ENCODE results near the gene CADM3. TPM values are rescaled to one million over a fixed set of nuclear protein-coding genes. Genes with fewer than 3 reads are reported as not detected.

CADM3 gene
- total and polyA plus RNA-seq, 9 of the 15 experiments (the other 6 are each of a cell fraction or from before 2014, with no cell fraction given), result 0.04 TPM; not detected in 8

- TF ChIP-seq ARID3B (CRISPR knock-in tag; IDR thresholded peaks at IDR 0.05; ENCODE audit: borderline replicate concordance), result no peak
- no peak for TF ChIP-seq DACH1 (IDR thresholded peaks at IDR 0.05; ENCODE audit: partially characterized antibody)
- no peak for TF ChIP-seq CHD4 (IDR thresholded peaks at IDR 0.05; ENCODE audit: insufficient read depth, insufficient replicate concordance, low read depth, low read length, poor library complexity, severe bottlenecking)
- no peak for FAIRE-seq
- no peak overlapping the region for H3K4me3 ChIP-seq
Measured at GRCh38 chr1:159173320-159173719, 1.9 kb downstream of the CADM3 start.

More at GRCh38 chr1:159173320-159173719, 1.9 kb downstream of the CADM3 start:
- Histone ChIP-seq H3K79me2 (ENCODE audit: control insufficient read depth, insufficient read depth, low read length) (no peaks in the 10 kb centered on the region), H3K27me3 (ENCODE audit: control insufficient read depth in 2 of 2, insufficient read depth in 2 of 2, low read length in 2 of 2) (peaks cover 4 to 6% of the 10 kb centered on the region in 2 experiments; a peak in 4 of 5 replicates), H3K27ac (ENCODE audit: extremely low read depth, low read depth, low read length) (no peak overlapping the region), H3K9me3 (replicated peaks; ENCODE audit: control insufficient read depth, insufficient read depth, low read depth, low read length) (no peaks in the 10 kb centered on the region), H3K36me3 (ENCODE audit: control insufficient read depth, insufficient read depth, low read length) (no peaks in the 10 kb centered on the region), H3K4me2 (ENCODE audit: insufficient read depth, low read length) (no peak overlapping the region), H3K9me1 (ENCODE audit: control insufficient read depth, insufficient read depth, low read length) (no peaks in the 10 kb centered on the region), H3K9ac (ENCODE audit: insufficient read depth in 1 of 2, low read depth in 2 of 2, low read length in 2 of 2) (no peak overlapping the region), H3K4me1 (replicated peaks in 1 of 2; ENCODE audit: control insufficient read depth in 2 of 2, insufficient read depth in 2 of 2, low read length in 2 of 2) (0 out of 5 replicates have a peak, but pooled peaks cover 0 to 6% of the 10 kb centered on the region in 2 experiments), H2AFZ (ENCODE audit: low read depth, low read length) (no peak overlapping the region), H4K20me1 (replicated peaks; ENCODE audit: control insufficient read depth, insufficient read depth, low read length) (no peaks in the 10 kb centered on the region)
- intact Hi-C loops (cut with micrococcal nuclease), result no loop called here
- in situ Hi-C loops (cut with MboI), result no loop called here
- no peak for ATAC-seq
- ChIA-PET POLR2A (no interaction called here), CTCF (ENCODE audit: low intra/inter-chr PET ratio) (interaction anchor here (1.3 kb wide), 1 partner anchor 12 kb away, joined by 3 read pairs; no protein-coding TSS in a partner anchor)
- DNase-seq (ENCODE audit: extremely low read depth in 1 of 4, low spot score in 3 of 4), result no peak
- WGBS (ENCODE audit: insufficient coverage, low coverage, missing lambda C conversion rate), result 0% methylated on average over 7 of the region's 7 CpGs
- no TSS peak for BruUV-seq (replicated peaks)
